ENCODE results near the gene ZNF683. TPM values are rescaled to one million over a fixed set of nuclear protein-coding genes. Genes with fewer than 3 reads are reported as not detected.
"Not testable (repeated sequence)": the region's sequence is repeated elsewhere in the genome, so short reads cannot be mapped to it uniquely, and the experiment has no call there.

ZNF683 gene
- total RNA-seq, 4 donors from 2014 or later = not detected

DNA sequence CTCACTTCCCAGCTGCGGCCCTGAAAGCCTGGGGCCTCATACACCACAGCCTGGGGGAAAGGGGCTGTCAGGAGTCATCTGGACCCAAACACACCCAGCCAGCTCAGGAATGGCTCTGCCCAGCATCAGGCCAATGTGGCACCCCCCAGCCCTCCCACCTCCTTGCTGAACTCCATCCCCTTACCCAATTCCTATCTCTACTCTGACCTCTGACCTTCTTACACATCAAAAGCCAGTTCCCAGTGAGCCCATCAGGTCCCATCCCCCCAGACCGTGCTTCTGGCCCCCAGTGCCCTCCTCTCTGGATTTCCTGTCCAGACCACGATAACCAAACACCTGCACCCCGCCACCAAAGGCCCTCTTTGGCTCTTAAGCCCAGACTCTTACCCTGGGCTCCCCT, 34.9 kb downstream of the ZNF683 start:
- Histone ChIP-seq H3K27ac (no peak overlapping the region), H3K27me3 (peaks cover 0 to 47% of the 10 kb centered on the region in 2 donors), H3K9me3 (no peaks in the 10 kb centered on the region), H3K4me3 (no peak overlapping the region), H3K4me1 (peaks cover 0 to 16% (median 8%) of the 10 kb centered on the region in 4 donors), H3K36me3 (no peaks in the 10 kb centered on the region)
- WGBS, 2 donors = 56 to 66% methylated on average over 3 to 4 of the region's 4 CpGs
- TF ChIP-seq, protein P1, sequence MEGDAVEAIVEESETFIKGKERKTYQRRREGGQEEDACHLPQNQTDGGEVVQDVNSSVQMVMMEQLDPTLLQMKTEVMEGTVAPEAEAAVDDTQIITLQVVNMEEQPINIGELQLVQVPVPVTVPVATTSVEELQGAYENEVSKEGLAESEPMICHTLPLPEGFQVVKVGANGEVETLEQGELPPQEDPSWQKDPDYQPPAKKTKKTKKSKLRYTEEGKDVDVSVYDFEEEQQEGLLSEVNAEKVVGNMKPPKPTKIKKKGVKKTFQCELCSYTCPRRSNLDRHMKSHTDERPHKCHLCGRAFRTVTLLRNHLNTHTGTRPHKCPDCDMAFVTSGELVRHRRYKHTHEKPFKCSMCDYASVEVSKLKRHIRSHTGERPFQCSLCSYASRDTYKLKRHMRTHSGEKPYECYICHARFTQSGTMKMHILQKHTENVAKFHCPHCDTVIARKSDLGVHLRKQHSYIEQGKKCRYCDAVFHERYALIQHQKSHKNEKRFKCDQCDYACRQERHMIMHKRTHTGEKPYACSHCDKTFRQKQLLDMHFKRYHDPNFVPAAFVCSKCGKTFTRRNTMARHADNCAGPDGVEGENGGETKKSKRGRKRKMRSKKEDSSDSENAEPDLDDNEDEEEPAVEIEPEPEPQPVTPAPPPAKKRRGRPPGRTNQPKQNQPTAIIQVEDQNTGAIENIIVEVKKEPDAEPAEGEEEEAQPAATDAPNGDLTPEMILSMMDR (IDR thresholded peaks at IDR 0.05) = no peak
- TF ChIP-seq EP300 (IDR thresholded peaks at IDR 0.05) = no peak
- TF ChIP-seq POLR2A (IDR thresholded peaks at IDR 0.05) = no peak
- no peak for DNase-seq (ENCODE audit: low spot score in 2 of 2)

DNA sequence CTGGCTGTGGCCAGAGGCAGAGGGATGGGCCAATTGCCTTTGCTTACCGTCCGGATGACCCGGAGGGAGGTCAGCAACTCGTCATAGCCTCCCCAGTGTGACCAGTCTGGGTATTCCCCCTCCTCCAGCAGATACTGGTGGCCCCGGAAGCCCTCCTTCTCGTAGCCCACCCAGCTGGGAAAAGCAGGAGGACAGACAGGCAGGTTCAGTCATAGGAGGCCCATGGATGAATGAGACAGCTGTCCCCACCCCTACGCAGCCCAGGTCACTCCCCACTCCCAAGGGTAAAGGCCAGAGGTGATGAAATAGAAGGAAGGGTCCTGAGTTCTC, 35.4 kb downstream of the ZNF683 start:
- TF ChIP-seq EP300 (IDR thresholded peaks at IDR 0.05) (no peak), POLR2A (IDR thresholded peaks at IDR 0.05) (no peak)
- TF ChIP-seq, protein P1 (IDR thresholded peaks at IDR 0.05) = no peak
- H3K4me1 ChIP-seq = peaks cover 0 to 16% (median 8%) of the 10 kb centered on the region in 4 donors
- no peaks in the 10 kb centered on the region for H3K9me3 ChIP-seq
- no peak for DNase-seq (ENCODE audit: low spot score in 2 of 2)
- H3K27me3 ChIP-seq = peaks cover 0 to 52% of the 10 kb centered on the region in 2 donors
- no peaks in the 10 kb centered on the region for H3K36me3 ChIP-seq
- WGBS, 2 donors = 77 to 79% methylated on average over 5 to 7 of the region's 7 CpGs
- no peak overlapping the region for H3K27ac ChIP-seq
- no peak overlapping the region for H3K4me3 ChIP-seq

DNA sequence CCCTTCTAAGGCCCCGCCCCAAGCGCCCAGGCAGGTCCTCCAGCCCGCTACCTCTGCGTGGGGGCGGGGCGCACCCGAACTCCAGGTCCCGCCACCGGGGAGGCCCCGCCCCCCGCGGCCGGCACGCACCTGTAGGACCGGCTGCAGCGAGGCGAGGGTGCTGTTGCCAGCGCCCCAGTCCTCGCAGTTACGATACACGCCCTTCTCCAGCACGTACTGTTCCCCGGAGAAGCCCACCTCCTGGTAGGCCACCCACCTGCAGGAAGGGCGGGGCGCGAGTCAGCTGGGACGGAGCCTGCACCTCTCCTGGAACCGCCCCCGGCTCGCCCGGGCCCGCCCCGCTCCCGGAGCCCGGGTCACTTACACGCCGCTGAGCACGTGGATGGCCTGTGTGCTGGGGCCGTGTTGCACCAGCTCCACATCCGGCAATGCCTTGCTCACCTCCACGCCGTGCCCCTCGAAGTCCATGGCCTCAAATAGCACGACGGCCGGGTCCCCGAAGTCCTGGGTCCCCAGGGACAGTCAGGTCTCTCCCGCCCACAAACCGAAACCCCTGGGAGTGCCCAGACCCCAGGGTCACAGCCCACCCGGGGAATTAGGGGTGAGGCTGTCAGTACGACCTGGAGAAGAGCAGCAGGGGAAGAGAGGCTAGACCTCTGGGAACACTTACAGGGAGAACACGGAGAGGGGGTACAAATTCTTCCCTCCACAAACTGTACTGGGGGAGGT, 35.9 kb downstream of the ZNF683 start:
- peak overlapping the region; percentile 14 to 51 (median 44) for H3K4me3 ChIP-seq
- peak in 1 of 2 donors; percentile 45 for DNase-seq (ENCODE audit: low spot score in 2 of 2)
- 16 to 29% methylated on average over 10 to 35 of the region's 52 CpGs for WGBS, 2 donors
- H3K27me3 ChIP-seq = peaks cover 0 to 56% of the 10 kb centered on the region in 2 donors
- H3K36me3 ChIP-seq = no peaks in the 10 kb centered on the region
- H3K27ac ChIP-seq = no peak overlapping the region
- H3K9me3 ChIP-seq = no peaks in the 10 kb centered on the region
- peaks cover 0 to 16% (median 8%) of the 10 kb centered on the region in 4 donors for H3K4me1 ChIP-seq
- TF ChIP-seq POLR2A (IDR thresholded peaks at IDR 0.05) = no peak
- no peak for TF ChIP-seq EP300 (IDR thresholded peaks at IDR 0.05)
- TF ChIP-seq, protein P1 (IDR thresholded peaks at IDR 0.05) = no peak

DNA sequence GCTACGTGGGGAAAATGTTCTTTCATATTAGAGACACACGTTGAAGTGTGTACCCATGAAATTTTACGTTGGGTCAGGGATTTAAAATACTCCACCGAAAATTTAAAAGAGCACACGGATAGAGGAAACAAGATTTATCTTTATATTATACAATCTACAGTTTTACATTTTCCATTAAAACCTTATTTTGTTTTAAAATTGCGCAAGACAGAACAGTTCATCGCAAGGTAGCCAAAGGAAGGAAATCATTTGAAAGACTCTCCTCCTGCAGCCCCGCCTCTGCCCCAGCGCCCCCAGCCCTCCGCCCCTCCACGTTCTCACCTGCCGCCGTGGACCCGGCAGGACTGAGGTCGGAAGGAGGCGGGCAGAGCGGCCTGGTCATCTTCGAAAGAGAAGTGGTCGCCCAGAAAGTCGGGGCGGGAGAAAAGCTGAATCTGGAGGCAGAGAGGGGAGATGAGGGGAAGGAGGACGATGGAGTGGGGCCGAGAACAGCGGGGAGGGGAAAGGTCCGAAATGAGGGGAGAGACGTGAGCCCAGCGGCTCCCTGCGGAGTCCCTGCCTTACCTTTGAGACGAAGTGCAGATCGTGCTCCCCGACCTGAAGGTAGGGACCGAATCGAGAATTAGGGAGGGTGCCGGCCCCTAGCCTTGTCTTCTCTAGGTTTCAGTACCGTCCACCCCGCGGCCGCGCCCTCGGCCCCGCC, 36.6 kb downstream of the ZNF683 start:
- no peaks in the 10 kb centered on the region for H3K9me3 ChIP-seq
- no peak overlapping the region for H3K27ac ChIP-seq
- WGBS, 2 donors = 4% methylated on average over 40 of the region's 41 CpGs
- peaks cover 0 to 64% of the 10 kb centered on the region in 2 donors for H3K27me3 ChIP-seq
- DNase-seq (ENCODE audit: low spot score in 2 of 2) = no peak
- TF ChIP-seq, protein P1 (IDR thresholded peaks at IDR 0.05) = no peak
- TF ChIP-seq POLR2A (IDR thresholded peaks at IDR 0.05) = no peak
- no peak for TF ChIP-seq EP300 (IDR thresholded peaks at IDR 0.05)
- H3K4me1 ChIP-seq = peaks cover 0 to 16% (median 8%) of the 10 kb centered on the region in 4 donors
- H3K36me3 ChIP-seq = no peaks in the 10 kb centered on the region
- H3K4me3 ChIP-seq = peak overlapping the region; percentile 14 to 51 (median 44)

DNA sequence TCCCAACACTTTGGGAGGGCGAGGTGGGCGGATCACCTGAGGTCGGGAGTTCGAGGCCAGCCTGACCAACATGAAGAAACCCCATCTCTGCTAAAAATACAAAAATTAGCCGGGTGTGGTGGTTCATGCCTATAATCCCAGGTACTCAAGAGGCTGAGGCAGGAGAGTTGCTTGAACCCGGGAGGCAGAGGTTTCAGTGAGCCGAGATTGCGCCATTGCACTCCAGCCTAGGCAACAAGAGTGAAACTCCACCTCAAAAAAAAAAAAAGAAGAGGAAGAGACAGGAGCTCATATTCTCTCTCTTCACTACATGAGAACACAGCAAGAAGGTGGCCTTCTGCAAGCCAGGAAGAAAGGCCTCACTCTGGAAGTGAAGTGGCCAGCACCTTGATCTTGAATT, 39.2 kb downstream of the ZNF683 start:
- H3K27ac ChIP-seq; H3K9me3 ChIP-seq; DNase-seq (ENCODE audit: low spot score in 2 of 2); H3K4me3 ChIP-seq; H3K36me3 ChIP-seq: not testable (repeated sequence)
- Histone ChIP-seq H3K4me1 (peaks cover 0 to 16% (median 8%) of the 10 kb centered on the region in 4 donors), H3K27me3 (peaks cover 0 to 77% of the 10 kb centered on the region in 2 donors)
- 88 to 94% methylated on average over 8 of the region's 8 CpGs for WGBS, 2 donors

All from tibial nerve (tissue), 4 donors.